SIG-M5 (cell line): ENCODE results near the gene SHC4.
A peak's percentile ranks its signal among the peaks of the same experiment; 100 is the strongest.

Source experiments
- DNase-seq: peaks from one replicate; lab custom pipeline; 2025; lab: John Stamatoyannopoulos, UW

SHC4 gene

GRCh38 chr15:48850648-48851047 is 113.1 kb downstream of the SHC4 start:
- no peak for DNase-seq

- DNase-seq, result no peak
Measured at GRCh38 chr15:48845123-48845522, 118.6 kb downstream of the SHC4 start.

GRCh38 chr15:48842501-48842900 is 121.2 kb downstream of the SHC4 start:
- no peak for DNase-seq

GRCh38 chr15:48834756-48835155 is 129.0 kb downstream of the SHC4 start:
- no peak for DNase-seq

- DNase-seq, result no peak
Measured at GRCh38 chr15:48833526-48834239, 130.0 kb downstream of the SHC4 start.

GRCh38 chr15:48832648-48833047 is 131.1 kb downstream of the SHC4 start:
- DNase-seq, result no peak

- DNase-seq, result no peak
Measured at GRCh38 chr15:48828906-48829305, 134.8 kb downstream of the SHC4 start.

- DNase-seq, result no peak
Measured at GRCh38 chr15:48828471-48828870, 135.2 kb downstream of the SHC4 start.

- no peak for DNase-seq
Measured at GRCh38 chr15:48825075-48825474, 138.6 kb downstream of the SHC4 start.

- no peak for DNase-seq
Measured at GRCh38 chr15:48823706-48824105, 140.0 kb downstream of the SHC4 start.

GRCh38 chr15:48823237-48823636 is 140.5 kb downstream of the SHC4 start:
- DNase-seq, result no peak

- no peak for DNase-seq
Measured at GRCh38 chr15:48814286-48814685, 149.4 kb downstream of the SHC4 start.

- DNase-seq, result no peak
Measured at GRCh38 chr15:48811325-48811958, 152.3 kb downstream of the SHC4 start.

GRCh38 chr15:48810414-48811324 is 153.1 kb downstream of the SHC4 start, which contains the start of gene CEP152:
CEP152 (minus strand) TSS chr15:48811069; CDS start chr15:48805649, 5,420 bp downstream.
- DNase-seq, result peak; percentile 97

GRCh38 chr15:48806151-48806550 is 157.6 kb downstream of the SHC4 start:
- no peak for DNase-seq

- no peak for DNase-seq
Measured at GRCh38 chr15:48805591-48805990, 158.1 kb downstream of the SHC4 start.

GRCh38 chr15:48803877-48804276 is 159.8 kb downstream of the SHC4 start:
- no peak for DNase-seq

GRCh38 chr15:48802867-48803266 is 160.9 kb downstream of the SHC4 start:
- no peak for DNase-seq

- no peak for DNase-seq
Measured at GRCh38 chr15:48802257-48802656, 161.5 kb downstream of the SHC4 start.

GRCh38 chr15:48800811-48801455 is 162.8 kb downstream of the SHC4 start:
- no peak for DNase-seq

GRCh38 chr15:48800245-48800644 is 163.5 kb downstream of the SHC4 start:
- DNase-seq, result no peak

GRCh38 chr15:48798319-48798718 is 165.4 kb downstream of the SHC4 start:
- DNase-seq, result no peak
